Skeletal muscle tissue (tissue), 4 donors: ENCODE measurements around the gene HTR1D. TPM values are rescaled to one million over a fixed set of nuclear protein-coding genes. Genes with fewer than 3 reads are reported as not detected.
"Not testable (repeated sequence)": the region's sequence is repeated elsewhere in the genome, so short reads cannot be mapped to it uniquely, and the experiment has no call there.

Source experiments
- H3K27ac ChIP-seq: one replicate; pipeline ENCODE4 v1.7.0; 2013; ENCODE audit warnings: mild to moderate bottlenecking, low read depth, low read length, inconsistent platforms
- H3K27me3 ChIP-seq, 3 donors: one replicate each; pipeline ENCODE4 v1.7.0; 2013; ENCODE audit warnings: low read length in 3 of 3; ENCODE audit not compliant: control insufficient read depth in 3 of 3, insufficient read depth in 3 of 3
- H3K36me3 ChIP-seq, 3 donors: one replicate each; pipeline ENCODE4 v1.7.0; 2013; ENCODE audit warnings: low read length in 3 of 3; ENCODE audit not compliant: control insufficient read depth in 3 of 3, insufficient read depth in 3 of 3
- H3K4me1 ChIP-seq, 3 donors: one replicate each; pipeline ENCODE4 v1.7.0; 2013; ENCODE audit warnings: low read length in 3 of 3, mild to moderate bottlenecking in 3 of 3; ENCODE audit not compliant: control insufficient read depth in 3 of 3, insufficient read depth in 3 of 3
- H3K4me3 ChIP-seq, 3 donors: one replicate each; pipeline ENCODE4 v1.7.0; 2013; ENCODE audit warnings: low read length in 3 of 3
- H3K9ac ChIP-seq, 3 donors: one replicate each; pipeline ENCODE4 v1.7.0; 2013; ENCODE audit warnings: low read length in 3 of 3, mild to moderate bottlenecking in 3 of 3, moderate library complexity in 2 of 3, low read depth in 1 of 3
- H3K9me3 ChIP-seq, 3 donors: one replicate each; pipeline ENCODE4 v1.7.0; 2013; ENCODE audit warnings: low read length in 3 of 3; ENCODE audit not compliant: control insufficient read depth in 3 of 3
- total RNA-seq: library from RNA; depleted of rRNA; stranded (reverse); fragments of >200 nt; gene quantifications from one replicate; pipeline ENCODE4 v1.2.3, GENCODE V29; 2014
- donor health status: Osteomylitis.

Gene HTR1D
- total RNA-seq, 1 donor from 2014 or later: not detected

DNA sequence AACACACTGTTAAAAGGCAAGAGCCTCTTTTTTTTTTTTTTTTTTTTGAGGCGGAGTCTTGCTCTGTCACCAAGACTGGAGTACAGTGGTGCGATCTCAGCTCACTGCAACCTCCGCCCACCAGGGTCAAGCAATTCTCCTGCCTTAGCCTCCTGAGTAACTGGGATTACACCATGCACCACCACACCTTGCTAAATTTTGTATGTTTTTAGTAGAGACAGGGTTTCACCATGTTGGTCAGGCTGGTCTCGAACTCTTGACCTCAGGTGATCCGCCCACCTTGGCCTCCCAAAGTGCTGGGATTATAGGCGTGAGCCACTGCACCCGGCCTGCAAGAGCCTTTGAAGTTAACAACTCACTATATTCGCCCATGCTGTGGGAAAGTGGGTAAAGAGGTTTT is 9.6 kb downstream of the HTR1D start:
- H3K4me1 ChIP-seq, H3K9me3 ChIP-seq, H3K27ac ChIP-seq, H3K36me3 ChIP-seq, H3K9ac ChIP-seq, H3K4me3 ChIP-seq: not testable (repeated sequence)
- peaks cover 7 to 21% (median 8%) of the 10 kb centered on the region in 3 donors for H3K27me3 ChIP-seq

DNA sequence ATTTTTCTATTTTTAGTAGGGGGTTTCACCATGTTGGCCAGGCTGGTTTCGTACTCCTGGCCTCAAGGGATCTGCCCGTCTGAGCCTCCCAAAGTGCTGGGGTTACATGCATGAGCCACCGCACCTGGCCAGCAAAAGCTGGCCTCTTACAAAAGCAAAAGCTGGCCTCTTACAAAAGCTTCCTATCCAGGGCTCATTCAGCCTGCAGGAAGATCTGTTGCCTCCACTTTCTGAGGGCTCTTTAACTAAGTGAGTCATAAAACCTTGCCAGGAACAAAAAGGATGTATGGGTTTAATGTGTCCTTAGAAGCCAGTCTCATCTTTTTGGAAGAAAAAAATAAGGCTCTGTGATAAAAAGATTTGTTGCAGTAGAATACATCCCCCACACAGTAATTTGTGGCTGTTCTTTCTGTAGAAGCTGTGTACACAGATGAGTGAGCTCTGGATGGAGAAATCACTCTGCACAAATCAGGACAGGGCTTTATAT is 15.0 kb downstream of the HTR1D start:
- Histone ChIP-seq H3K27ac (no peak overlapping the region), H3K4me3 (no peak overlapping the region)

DNA sequence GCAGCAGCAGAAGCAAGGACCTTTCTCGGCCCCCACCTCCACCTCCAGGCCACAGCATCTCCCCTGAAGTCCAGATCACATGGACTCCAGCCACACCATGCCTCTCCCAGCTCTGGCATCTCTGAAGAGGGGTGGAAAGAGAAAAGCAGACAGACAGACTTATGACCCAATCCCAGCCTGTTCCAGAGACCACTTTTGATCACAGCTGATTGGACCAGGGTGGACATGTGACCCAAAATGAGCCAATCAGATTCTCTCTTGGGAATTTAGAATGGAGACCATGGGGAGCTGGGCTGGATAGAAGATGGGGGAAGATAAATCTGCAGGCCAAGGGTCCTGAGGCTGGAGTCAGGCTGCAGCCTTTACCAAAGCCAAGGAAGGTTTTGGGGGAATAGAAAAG is 16.4 kb downstream of the HTR1D start:
- no peaks in the 10 kb centered on the region for H3K9me3 ChIP-seq
- no peaks in the 10 kb centered on the region for H3K36me3 ChIP-seq
- H3K27me3 ChIP-seq: peaks cover 3 to 7% (median 4%) of the 10 kb centered on the region in 3 donors
- H3K9ac ChIP-seq: no peak overlapping the region
- no peak overlapping the region for H3K27ac ChIP-seq
- H3K4me3 ChIP-seq: no peak overlapping the region
- H3K4me1 ChIP-seq: no peaks in the 10 kb centered on the region

More for the DNA sequence above, 15.0 kb downstream of the HTR1D start:
- H3K27me3 ChIP-seq: peaks cover 3 to 7% (median 4%) of the 10 kb centered on the region in 3 donors
- no peak overlapping the region for H3K9ac ChIP-seq
- no peaks in the 10 kb centered on the region for H3K36me3 ChIP-seq
- no peaks in the 10 kb centered on the region for H3K9me3 ChIP-seq
- no peaks in the 10 kb centered on the region for H3K4me1 ChIP-seq

DNA sequence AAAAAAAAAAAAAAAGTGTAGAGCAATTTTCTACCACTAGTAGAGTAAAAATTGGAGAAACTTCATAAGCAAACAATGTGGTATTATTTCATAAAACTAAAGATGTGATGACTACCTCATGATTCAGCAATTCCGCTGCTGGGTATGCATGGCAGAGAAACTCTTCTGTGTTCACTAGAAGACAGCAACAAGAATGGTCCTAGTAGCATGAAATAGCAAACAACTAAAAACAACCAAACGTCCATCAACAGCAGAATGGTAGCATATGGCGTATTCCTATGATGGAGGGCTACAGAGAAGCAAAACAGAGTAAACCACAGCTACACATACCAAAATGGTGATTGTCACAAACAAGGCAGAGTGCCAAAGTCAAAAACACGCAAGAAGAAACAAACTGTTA is 18.9 kb downstream of the HTR1D start:
- Histone ChIP-seq H3K9ac (no peak overlapping the region), H3K4me3 (no peak overlapping the region), H3K27ac (no peak overlapping the region), H3K27me3 (peaks cover 5 to 10% (median 7%) of the 10 kb centered on the region in 3 donors), H3K4me1 (no peaks in the 10 kb centered on the region), H3K36me3 (no peaks in the 10 kb centered on the region), H3K9me3 (no peaks in the 10 kb centered on the region)

DNA sequence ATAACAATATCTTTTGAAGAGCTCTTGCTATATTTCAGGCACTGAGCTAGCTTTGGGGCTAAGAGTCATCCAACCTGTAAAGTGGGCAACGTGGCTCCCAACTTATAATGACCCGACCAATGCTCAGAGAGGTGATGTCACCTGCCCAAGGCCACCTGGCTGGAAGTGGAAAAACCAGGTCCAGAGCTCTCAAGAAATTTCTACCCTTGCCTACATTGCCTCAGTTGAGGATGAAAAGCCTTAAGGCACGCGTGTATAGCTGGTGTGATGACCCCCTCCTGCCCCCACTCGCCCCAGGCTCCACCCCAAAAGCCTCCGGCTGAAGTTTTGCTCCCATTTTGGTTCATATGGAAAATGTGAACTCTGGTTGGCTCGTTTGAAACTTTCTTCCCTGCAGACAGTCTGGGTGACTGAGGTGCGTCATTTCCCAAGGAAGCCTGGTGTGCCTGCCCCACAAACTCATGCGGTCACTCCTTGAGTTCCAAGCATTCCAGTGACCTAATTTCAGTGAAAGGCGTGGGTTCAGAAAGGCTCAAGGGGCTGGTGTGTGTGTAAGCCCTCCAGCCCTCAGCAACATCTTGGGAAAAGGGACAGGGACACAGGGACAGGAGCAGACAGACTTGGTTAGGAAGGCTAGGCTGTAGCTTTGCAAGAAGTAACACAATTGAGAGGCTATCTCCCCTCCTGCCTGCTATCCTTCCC is 20.5 kb downstream of the HTR1D start:
- H3K9me3 ChIP-seq: no peaks in the 10 kb centered on the region
- H3K4me3 ChIP-seq: no peak overlapping the region
- H3K9ac ChIP-seq: no peak overlapping the region
- no peaks in the 10 kb centered on the region for H3K36me3 ChIP-seq
- H3K4me1 ChIP-seq: no peaks in the 10 kb centered on the region
- peaks cover 5 to 10% (median 7%) of the 10 kb centered on the region in 3 donors for H3K27me3 ChIP-seq
- no peak overlapping the region for H3K27ac ChIP-seq

DNA sequence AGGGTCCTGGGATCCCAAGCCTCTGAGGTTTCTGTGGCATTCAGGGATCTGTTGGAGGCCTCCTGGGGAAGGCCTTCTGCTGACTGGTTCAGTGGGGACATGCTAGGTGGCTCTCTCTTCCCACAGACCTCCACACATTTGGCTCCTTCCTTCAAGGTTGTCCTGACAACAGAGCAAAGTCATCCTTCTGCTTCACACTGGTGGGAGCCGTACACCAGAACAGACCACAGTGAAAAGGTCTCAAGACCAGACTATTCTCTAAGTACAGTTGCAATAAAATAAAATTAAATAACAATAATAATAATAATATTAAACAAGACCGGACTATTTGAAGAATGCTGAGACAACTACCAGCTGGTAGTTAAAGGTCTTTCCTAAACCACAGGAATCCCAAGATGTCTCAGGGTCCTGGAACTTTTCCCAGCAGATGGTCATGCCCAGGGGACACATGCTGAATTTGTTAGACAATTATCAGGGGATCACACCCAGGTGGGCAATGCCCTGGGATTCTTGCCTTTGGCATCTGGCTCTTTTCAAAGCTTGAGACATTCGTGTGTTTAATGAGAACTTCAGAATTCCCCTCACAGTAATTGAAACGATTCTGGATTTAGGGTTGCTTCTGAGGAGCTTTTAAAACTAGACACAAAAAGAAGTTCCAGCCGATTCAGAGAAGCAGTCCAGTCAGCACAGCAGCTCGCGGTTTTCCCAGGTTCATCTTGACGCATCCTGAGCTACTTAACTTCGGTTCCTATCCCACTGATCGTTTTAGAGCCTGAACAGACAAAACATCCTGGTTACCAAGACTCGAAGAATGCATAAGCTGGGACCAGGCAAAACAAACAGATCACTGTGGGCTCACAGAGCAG is 22.9 kb downstream of the HTR1D start:
- no peak overlapping the region for H3K27ac ChIP-seq
- H3K27me3 ChIP-seq: peaks cover 3 to 5% (median 4%) of the 10 kb centered on the region in 3 donors
- H3K9me3 ChIP-seq: no peaks in the 10 kb centered on the region
- H3K36me3 ChIP-seq: no peaks in the 10 kb centered on the region
- no peaks in the 10 kb centered on the region for H3K4me1 ChIP-seq
- no peak overlapping the region for H3K4me3 ChIP-seq
- H3K9ac ChIP-seq: no peak overlapping the region

DNA sequence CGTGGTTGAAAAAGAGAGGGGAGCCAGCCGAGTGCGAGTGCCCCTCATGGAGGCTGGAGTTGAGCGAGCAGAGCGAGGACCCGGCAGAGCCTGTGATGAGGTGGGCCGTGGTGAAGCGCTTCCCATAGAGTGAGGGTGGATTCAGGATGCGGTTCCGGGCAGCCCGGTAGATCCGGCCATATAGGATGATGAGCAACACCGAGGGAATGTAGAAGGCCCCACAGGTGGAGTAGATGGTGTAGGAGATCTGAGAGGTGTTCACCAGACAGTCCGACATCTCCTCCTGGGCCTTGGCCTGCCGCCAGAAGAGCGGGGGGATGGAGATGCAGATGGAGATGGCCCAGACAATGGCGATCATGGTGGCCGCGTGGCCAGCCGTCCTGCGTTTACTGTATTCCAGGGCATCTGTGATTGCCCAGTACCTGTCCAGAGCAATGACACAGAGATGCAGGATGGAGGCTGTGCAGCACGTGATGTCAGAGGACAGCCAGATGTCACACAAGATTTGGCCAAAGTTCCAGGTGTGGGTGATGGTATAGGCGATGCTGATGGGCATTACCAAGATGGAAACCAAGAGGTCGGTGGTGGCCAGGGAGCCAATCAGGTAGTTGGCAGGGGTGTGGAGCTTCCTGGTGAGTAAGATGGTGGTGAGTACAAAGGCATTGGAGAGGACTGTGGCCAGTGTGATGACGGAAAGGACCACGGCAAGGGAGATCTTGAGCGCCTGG is 23.7 kb downstream of the HTR1D start:
- Histone ChIP-seq H3K9ac (no peak overlapping the region), H3K4me3 (no peak overlapping the region), H3K36me3 (no peaks in the 10 kb centered on the region), H3K27ac (no peak overlapping the region), H3K9me3 (no peaks in the 10 kb centered on the region), H3K27me3 (peaks cover 3 to 5% (median 4%) of the 10 kb centered on the region in 3 donors), H3K4me1 (no peaks in the 10 kb centered on the region)

DNA sequence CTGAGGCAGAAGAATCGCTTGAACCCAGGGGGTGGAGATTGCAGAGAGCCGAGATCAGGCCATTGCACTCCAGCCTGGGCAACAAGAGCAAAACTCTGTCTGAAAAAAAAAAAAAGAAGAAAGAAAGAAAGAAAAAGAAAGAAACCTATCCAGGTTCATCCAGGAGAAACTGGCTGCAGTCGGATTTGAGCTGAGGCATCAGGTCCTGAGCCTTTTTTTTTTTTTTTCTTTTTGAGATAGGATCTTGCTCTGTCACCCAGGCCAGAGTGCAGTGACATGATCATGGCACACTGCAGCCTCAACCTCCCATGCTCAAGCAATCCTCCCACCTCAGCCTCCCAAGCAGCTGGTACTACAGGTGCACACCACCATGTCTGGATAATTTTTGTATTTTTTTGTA is 26.1 kb downstream of the HTR1D start:
- no peak overlapping the region for H3K27ac ChIP-seq
- no peaks in the 10 kb centered on the region for H3K4me1 ChIP-seq
- no peaks in the 10 kb centered on the region for H3K36me3 ChIP-seq
- no peaks in the 10 kb centered on the region for H3K9me3 ChIP-seq
- no peak overlapping the region for H3K9ac ChIP-seq
- H3K27me3 ChIP-seq: peaks cover 3 to 4% (median 3%) of the 10 kb centered on the region in 3 donors
- no peak overlapping the region for H3K4me3 ChIP-seq

DNA sequence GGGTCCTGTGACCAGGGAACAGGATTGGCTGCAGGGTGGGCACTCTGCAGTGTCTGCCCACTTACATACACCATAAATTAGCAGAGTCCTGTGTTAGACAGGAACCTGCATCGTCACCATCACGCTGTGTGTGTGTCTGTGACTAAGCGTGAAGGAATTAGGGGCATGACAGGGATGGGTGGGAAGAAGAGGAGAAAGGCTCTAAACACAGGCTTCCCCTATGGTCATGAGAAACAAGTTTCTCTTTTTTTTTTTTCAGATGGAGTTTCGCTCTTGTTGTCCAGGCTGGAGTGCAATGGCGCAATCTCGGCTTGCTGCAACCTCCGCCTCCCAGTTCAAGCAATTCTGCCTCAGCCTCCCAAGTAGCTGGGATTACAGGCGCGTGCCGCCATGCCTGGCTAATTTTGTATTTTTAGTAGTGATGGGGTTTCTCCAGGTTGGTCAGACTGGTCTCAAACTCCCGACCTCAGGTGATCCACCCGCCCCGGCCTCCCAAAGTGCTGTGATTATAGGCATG is 28.3 kb downstream of the HTR1D start:
- H3K4me1 ChIP-seq, H3K9ac ChIP-seq, H3K36me3 ChIP-seq, H3K4me3 ChIP-seq, H3K9me3 ChIP-seq, H3K27me3 ChIP-seq, H3K27ac ChIP-seq: not testable (repeated sequence)
